H9 (cell line): ENCODE measurements around the gene TGFBI. TPM values are rescaled to one million over a fixed set of nuclear protein-coding genes. Genes with fewer than 3 reads are reported as not detected.

Experiments
- DNase-seq: peaks from one replicate; pipeline ENCODE4 v3.0.0-alpha.2; 2017
- H2AFZ ChIP-seq: one replicate; pipeline ENCODE4 v1.6.1; 2013; ENCODE audit warnings: mild to moderate bottlenecking, low read length, control low read depth, moderate library complexity
- H2AK5ac ChIP-seq: 2 replicates; pipeline ENCODE4 v1.6.1; 2013; ENCODE audit warnings: low read length, control low read depth, mixed read lengths; ENCODE audit not compliant: insufficient read length
- H2BK120ac ChIP-seq: one replicate; pipeline ENCODE4 v1.6.1; 2013; ENCODE audit warnings: low read depth, mild to moderate bottlenecking, low read length, control low read depth, inconsistent platforms; ENCODE audit not compliant: poor library complexity, severe bottlenecking
- H2BK12ac ChIP-seq: 2 replicates; pipeline ENCODE4 v1.6.1; 2013; ENCODE audit warnings: low read length, control low read depth, mixed read lengths, low read depth; ENCODE audit not compliant: insufficient read length
- H2BK15ac ChIP-seq: 2 replicates; pipeline ENCODE4 v1.6.1; 2013; ENCODE audit warnings: low read depth, low read length, control low read depth
- H2BK20ac ChIP-seq: one replicate; pipeline ENCODE4 v1.6.1; 2013; ENCODE audit warnings: low read depth, mild to moderate bottlenecking, low read length, control low read depth, inconsistent platforms; ENCODE audit not compliant: poor library complexity, severe bottlenecking
- H2BK5ac ChIP-seq: 2 replicates; pipeline ENCODE4 v1.6.1; 2013; ENCODE audit warnings: low read length, control low read depth, mixed read lengths; ENCODE audit not compliant: insufficient read length
- H3K14ac ChIP-seq: 2 replicates; pipeline ENCODE4 v1.6.1; 2013; ENCODE audit warnings: low read length, control low read depth; ENCODE audit not compliant: insufficient read depth
- H3K18ac ChIP-seq: 2 replicates; pipeline ENCODE4 v1.6.1; 2013; ENCODE audit warnings: low read depth, mild to moderate bottlenecking, mixed read lengths, low read length, control low read depth; ENCODE audit not compliant: insufficient read length
- H3K23ac ChIP-seq: 2 replicates; pipeline ENCODE4 v1.6.1; 2013; ENCODE audit warnings: low read length, control low read depth, mixed read lengths, low read depth; ENCODE audit not compliant: insufficient read length
- H3K23me2 ChIP-seq: 2 replicates; pipeline ENCODE4 v1.6.1; 2013; ENCODE audit warnings: low read depth, mild to moderate bottlenecking, mixed read lengths, low read length, control low read depth; ENCODE audit not compliant: insufficient read length, poor library complexity, severe bottlenecking
- H3K27ac ChIP-seq: 2 replicates; pipeline ENCODE4 v1.5.1; 2013; ENCODE audit warnings: low read length, control low read depth, mixed read lengths, low read depth; ENCODE audit not compliant: insufficient read length
- H3K27me3 ChIP-seq: 2 replicates; pipeline ENCODE4 v1.6.1; 2013; ENCODE audit warnings: low read length, control low read depth, inconsistent platforms; ENCODE audit not compliant: insufficient read depth
- H3K4ac ChIP-seq: 2 replicates; pipeline ENCODE4 v1.6.1; 2013; ENCODE audit warnings: low read depth, mild to moderate bottlenecking, control low read depth, inconsistent platforms, low read length, moderate library complexity
- H3K4me1 ChIP-seq: 2 replicates; pipeline ENCODE4 v1.6.1; 2013; ENCODE audit warnings: low read length, control low read depth, inconsistent platforms; ENCODE audit not compliant: insufficient read depth
- H3K4me2 ChIP-seq: 2 replicates; pipeline ENCODE4 v1.6.1; 2013; ENCODE audit warnings: low read length, control low read depth, mixed read lengths; ENCODE audit not compliant: insufficient read length, insufficient read depth
- H3K56ac ChIP-seq: 2 replicates; pipeline ENCODE4 v1.6.1; 2013; ENCODE audit warnings: low read depth, mild to moderate bottlenecking, mixed read lengths, low read length, control low read depth; ENCODE audit not compliant: insufficient read length
- H3K79me1 ChIP-seq: 2 replicates; pipeline ENCODE4 v1.6.1; 2013; ENCODE audit warnings: low read depth, mild to moderate bottlenecking, moderate library complexity, low read length, control low read depth, inconsistent platforms; ENCODE audit not compliant: insufficient read depth, poor library complexity, severe bottlenecking
- H3K79me2 ChIP-seq: 2 replicates; pipeline ENCODE4 v1.6.1; 2013; ENCODE audit warnings: low read length, control low read depth, inconsistent platforms; ENCODE audit not compliant: insufficient read depth
- H3K9ac ChIP-seq: 2 replicates; pipeline ENCODE4 v1.6.1; 2013; ENCODE audit warnings: low read length, control low read depth, mixed read lengths; ENCODE audit not compliant: insufficient read length; ENCODE audit errors: extremely low read depth
- H3K9me3 ChIP-seq: one replicate; pipeline ENCODE4 v1.6.1; 2013; ENCODE audit warnings: low read depth, low read length, inconsistent platforms; ENCODE audit not compliant: control insufficient read depth
- H3T11ph ChIP-seq: one replicate; pipeline ENCODE4 v1.6.1; 2013; ENCODE audit warnings: mild to moderate bottlenecking, low read length, control low read depth, inconsistent platforms
- H4K20me1 ChIP-seq: one replicate; pipeline ENCODE4 v1.6.1; 2013; ENCODE audit not compliant: control insufficient read depth, insufficient read length, insufficient read depth
- H4K5ac ChIP-seq: 2 replicates; pipeline ENCODE4 v1.6.1; 2013; ENCODE audit warnings: low read depth, mild to moderate bottlenecking, mixed read lengths, low read length, control low read depth; ENCODE audit not compliant: insufficient read length
- H4K8ac ChIP-seq: replicated peaks from 2 replicates; pipeline ENCODE4 v1.6.1; 2013; ENCODE audit warnings: low read length, control low read depth, mixed read lengths, low read depth; ENCODE audit not compliant: insufficient read length
- H4K91ac ChIP-seq: 2 replicates; pipeline ENCODE4 v1.6.1; 2013; ENCODE audit warnings: low read depth, mild to moderate bottlenecking, moderate library complexity, mixed read lengths, low read length, control low read depth; ENCODE audit not compliant: insufficient read length
- H3K27ac Mint-ChIP-seq, 3 experiments: 2 replicates in 2 of 3; 3 replicates in 1 of 3; pipeline ENCODE4 v1.8.0; 2020 to 2021; ENCODE audit warnings: mixed read lengths in 3 of 3, mild to moderate bottlenecking in 1 of 3, moderate library complexity in 1 of 3
- H3K27me3 Mint-ChIP-seq: 2 replicates; pipeline ENCODE4 v1.8.0; 2021; ENCODE audit warnings: low read depth, mild to moderate bottlenecking, moderate library complexity, mixed read lengths
- H3K36me3 Mint-ChIP-seq, 3 experiments: 2 replicates in 2 of 3; 3 replicates in 1 of 3; pipeline ENCODE4 v1.8.0; 2020 to 2021; ENCODE audit warnings: low read depth in 3 of 3, mixed read lengths in 3 of 3; ENCODE audit not compliant: insufficient read depth in 1 of 3
- H3K4me1 Mint-ChIP-seq, 2 experiments: 2 replicates each; pipeline ENCODE4 v1.8.0; 2020; ENCODE audit warnings: mixed read lengths in 2 of 2
- H3K4me3 Mint-ChIP-seq, 2 experiments: 2 replicates in 1 of 2; 3 replicates in 1 of 2; pipeline ENCODE4 v1.8.0; 2020 to 2021; ENCODE audit warnings: mild to moderate bottlenecking in 2 of 2, mixed read lengths in 2 of 2, moderate library complexity in 1 of 2
- H3K9me3 Mint-ChIP-seq, 2 experiments: 2 replicates in 1 of 2; 3 replicates in 1 of 2; pipeline ENCODE4 v1.8.0; 2020; ENCODE audit warnings: mild to moderate bottlenecking in 2 of 2, mixed read lengths in 2 of 2, moderate library complexity in 1 of 2
- CTCF ChIP-seq: fragments of 200-600 bp; sonication (generic); conservative IDR thresholded peaks from 3 replicates; pipeline ENCODE4 v1.8.0; 2021; ENCODE audit warnings: antibody characterized with exemption, mild to moderate bottlenecking
- WGBS: extraction: QIAGEN DNeasy Blood & Tissue Kit; methylation state at CpG from one replicate; pipeline ENCODE4 v1.1.7; 2013; ENCODE audit warnings: missing lambda C conversion rate, low lambda C conversion rate, mixed read lengths; ENCODE audit not compliant: insufficient read length; ENCODE audit errors: extremely low coverage; 5-methylcytosine and 5-hydroxymethylcytosine counted together
- total RNA-seq: library from RNA; stranded (reverse); gene quantifications from 2 replicates; pipeline ENCODE4 v1.2.1, GENCODE V29; 2021

The TGFBI gene
- total RNA-seq, 1 experiment from 2014 or later = 4.7 TPM

- no peaks in the 10 kb centered on the region for H4K20me1 ChIP-seq
Observed at GRCh38 chr5:136039202-136039601, 10.4 kb downstream of the TGFBI start.

More at GRCh38 chr5:136039202-136039601, 10.4 kb downstream of the TGFBI start:
- H2AK5ac ChIP-seq = no peak overlapping the region
- no peaks in the 10 kb centered on the region for H3K79me1 ChIP-seq
- DNase-seq = no peak
- H3K27me3 ChIP-seq = no peaks in the 10 kb centered on the region; the same call in 1 of the 2 replicates
- no peak overlapping the region for H2AFZ ChIP-seq
- Mint-ChIP-seq H3K9me3 (peaks cover 2 to 6% of the 10 kb centered on the region in 2 experiments; a peak in 4 of 5 replicates), H3K27ac (no peak overlapping the region), H3K36me3 (peaks cover 0 to 6% (median 0%) of the 10 kb centered on the region in 3 experiments; a peak in 2 of 7 replicates), H3K4me1 (peaks cover 13 to 16% of the 10 kb centered on the region in 2 experiments), H3K27me3 (peaks cover 36% of the 10 kb centered on the region), H3K4me3 (no peak overlapping the region)
- no peak overlapping the region for H3K23ac ChIP-seq
- no peak overlapping the region for H3K56ac ChIP-seq
- no peak overlapping the region for H4K91ac ChIP-seq
- H3K9me3 ChIP-seq = no peaks in the 10 kb centered on the region
- H3K4me1 ChIP-seq = no peaks in the 10 kb centered on the region
- H3K14ac ChIP-seq = no peak overlapping the region; the same call in 1 of the 2 replicates
- no peak overlapping the region for H3K27ac ChIP-seq
- no CpG with 5 or more reads among the region's 2 CpGs for WGBS
- no peak overlapping the region for H2BK5ac ChIP-seq
- H2BK20ac ChIP-seq = no peak overlapping the region
- no peak overlapping the region for H4K5ac ChIP-seq
- no peak overlapping the region for H3K4me2 ChIP-seq
- no peak overlapping the region for H3K18ac ChIP-seq
- no peaks in the 10 kb centered on the region for H3K79me2 ChIP-seq
- no peak for TF ChIP-seq CTCF
- H3K23me2 ChIP-seq = no peaks in the 10 kb centered on the region
- no peak overlapping the region for H3K4ac ChIP-seq
- no peak overlapping the region for H4K8ac ChIP-seq
- no peak overlapping the region for H3K9ac ChIP-seq
- H2BK120ac ChIP-seq = no peak overlapping the region
- no peak overlapping the region for H2BK15ac ChIP-seq
- H2BK12ac ChIP-seq = no peak overlapping the region
- H3T11ph ChIP-seq = no peak overlapping the region
